ENCODE data around the gene SLC9A2. TPM values are rescaled to one million over a fixed set of nuclear protein-coding genes. Genes with fewer than 3 reads are reported as not detected.

Gene SLC9A2
- total RNA-seq, 1 donor from 2014 or later: not detected

- Histone ChIP-seq H3K27me3 (no peaks in the 10 kb centered on the region), H3K4me2 (no peak overlapping the region), H3K9me3 (ENCODE audit: low read depth) (no peaks in the 10 kb centered on the region), H4K20me1 (ENCODE audit: low read depth) (no peaks in the 10 kb centered on the region), H3K36me3 (no peaks in the 10 kb centered on the region), H3K27ac (no peak overlapping the region), H3F3A (ENCODE audit: low read depth) (no peaks in the 10 kb centered on the region), H3K4me1 (no peaks in the 10 kb centered on the region), H3K4me3 (no peak overlapping the region), H3K79me2 (ENCODE audit: low read depth) (no peaks in the 10 kb centered on the region), H2AFZ (replicated peaks) (no peak overlapping the region), H3K9ac (no peak overlapping the region)
- H3K4me3 Mint-ChIP-seq: no peak overlapping the region
- H3K4me1 Mint-ChIP-seq: peaks cover 2% of the 10 kb centered on the region
- H3K27ac Mint-ChIP-seq: no peak overlapping the region
- DNase-seq (ENCODE audit: low spot score): no peak
- H3K9me3 Mint-ChIP-seq: no peaks in the 10 kb centered on the region
- TF ChIP-seq, protein P1, sequence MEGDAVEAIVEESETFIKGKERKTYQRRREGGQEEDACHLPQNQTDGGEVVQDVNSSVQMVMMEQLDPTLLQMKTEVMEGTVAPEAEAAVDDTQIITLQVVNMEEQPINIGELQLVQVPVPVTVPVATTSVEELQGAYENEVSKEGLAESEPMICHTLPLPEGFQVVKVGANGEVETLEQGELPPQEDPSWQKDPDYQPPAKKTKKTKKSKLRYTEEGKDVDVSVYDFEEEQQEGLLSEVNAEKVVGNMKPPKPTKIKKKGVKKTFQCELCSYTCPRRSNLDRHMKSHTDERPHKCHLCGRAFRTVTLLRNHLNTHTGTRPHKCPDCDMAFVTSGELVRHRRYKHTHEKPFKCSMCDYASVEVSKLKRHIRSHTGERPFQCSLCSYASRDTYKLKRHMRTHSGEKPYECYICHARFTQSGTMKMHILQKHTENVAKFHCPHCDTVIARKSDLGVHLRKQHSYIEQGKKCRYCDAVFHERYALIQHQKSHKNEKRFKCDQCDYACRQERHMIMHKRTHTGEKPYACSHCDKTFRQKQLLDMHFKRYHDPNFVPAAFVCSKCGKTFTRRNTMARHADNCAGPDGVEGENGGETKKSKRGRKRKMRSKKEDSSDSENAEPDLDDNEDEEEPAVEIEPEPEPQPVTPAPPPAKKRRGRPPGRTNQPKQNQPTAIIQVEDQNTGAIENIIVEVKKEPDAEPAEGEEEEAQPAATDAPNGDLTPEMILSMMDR (IDR thresholded peaks at IDR 0.05): no peak
- TF ChIP-seq EZH2phosphoT487 (IDR thresholded peaks at IDR 0.05): no peak
- TF ChIP-seq EZH2 (IDR thresholded peaks at IDR 0.05): no peak
- H3K36me3 Mint-ChIP-seq: no peaks in the 10 kb centered on the region
- H3K27me3 Mint-ChIP-seq (ENCODE audit: insufficient read depth, low read depth): peaks cover 7% of the 10 kb centered on the region
These were observed 55.5 kb downstream of the SLC9A2 start for GRCh38 chr2:102674836-102675235.

DNA sequence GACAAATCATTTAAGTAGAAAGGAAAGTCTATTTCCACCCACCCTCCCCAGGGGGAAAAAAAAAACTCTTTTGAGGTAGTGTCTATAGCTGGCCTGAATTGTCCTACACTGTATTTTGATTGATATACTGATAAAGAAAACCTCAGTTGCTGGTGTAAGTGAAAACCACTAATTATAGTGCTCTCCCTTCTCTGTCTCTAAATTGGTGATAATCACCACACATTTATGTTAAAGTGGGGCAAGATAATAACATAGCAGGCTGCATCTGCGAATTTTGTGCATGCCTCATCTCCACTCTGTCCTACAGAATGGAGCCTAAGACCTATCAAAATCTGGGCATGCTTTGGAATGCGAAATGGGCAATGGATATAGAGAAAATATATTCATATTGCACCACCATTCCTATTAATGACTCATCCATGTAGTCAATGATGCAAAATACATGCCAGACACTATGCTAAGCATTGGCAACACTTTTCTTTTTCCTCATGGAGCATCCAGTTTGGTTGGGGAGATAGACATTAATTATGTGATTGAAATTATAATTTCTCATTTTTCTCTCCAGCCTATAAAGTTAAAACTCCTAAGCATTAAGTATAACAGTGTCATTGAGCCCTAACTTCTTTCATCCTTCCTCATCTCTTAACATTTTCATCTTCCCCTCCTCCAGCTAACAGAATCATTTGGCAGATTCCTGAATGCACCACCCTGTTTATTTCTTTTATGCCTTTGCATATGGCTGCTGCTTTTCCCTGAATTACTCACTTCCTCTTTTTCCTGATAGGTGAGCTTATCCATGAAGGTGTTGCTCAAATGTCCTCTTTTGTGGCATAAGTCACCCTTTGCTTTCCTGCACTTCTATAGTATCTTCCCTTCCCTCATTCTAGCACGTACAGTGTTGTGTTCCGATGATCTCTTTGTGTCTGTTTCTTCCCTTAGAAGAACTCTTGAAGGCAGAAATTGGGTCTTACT lies 58.2 kb downstream of the SLC9A2 start:
- no peak for DNase-seq (ENCODE audit: low spot score)
- H3K27ac ChIP-seq: no peak overlapping the region
- no peak for TF ChIP-seq EZH2 (IDR thresholded peaks at IDR 0.05)
- TF ChIP-seq, protein P1 (IDR thresholded peaks at IDR 0.05): no peak
- no peak for TF ChIP-seq EZH2phosphoT487 (IDR thresholded peaks at IDR 0.05)
- no peaks in the 10 kb centered on the region for H3K4me1 ChIP-seq
- no peak overlapping the region for H2AFZ ChIP-seq (replicated peaks)
- no peaks in the 10 kb centered on the region for H3K9me3 ChIP-seq (ENCODE audit: low read depth)
- H3K9ac ChIP-seq: no peak overlapping the region
- no peaks in the 10 kb centered on the region for H3K79me2 ChIP-seq (ENCODE audit: low read depth)
- Mint-ChIP-seq H3K9me3 (no peaks in the 10 kb centered on the region), H3K27ac (no peak overlapping the region), H3K27me3 (ENCODE audit: insufficient read depth, low read depth) (peaks cover 9% of the 10 kb centered on the region), H3K4me1 (peaks cover 2% of the 10 kb centered on the region), H3K36me3 (no peaks in the 10 kb centered on the region), H3K4me3 (no peak overlapping the region)
- no peaks in the 10 kb centered on the region for H3K36me3 ChIP-seq
- no peak overlapping the region for H3K4me2 ChIP-seq
- H4K20me1 ChIP-seq (ENCODE audit: low read depth): no peaks in the 10 kb centered on the region
- no peak overlapping the region for H3K4me3 ChIP-seq
- H3K27me3 ChIP-seq: no peaks in the 10 kb centered on the region
- H3F3A ChIP-seq (ENCODE audit: low read depth): no peaks in the 10 kb centered on the region

- Histone ChIP-seq H4K20me1 (ENCODE audit: low read depth) (no peaks in the 10 kb centered on the region), H3F3A (ENCODE audit: low read depth) (no peaks in the 10 kb centered on the region), H3K27ac (no peak overlapping the region), H3K4me3 (no peak overlapping the region), H3K9ac (no peak overlapping the region), H3K4me2 (no peak overlapping the region), H3K9me3 (ENCODE audit: low read depth) (no peaks in the 10 kb centered on the region), H3K36me3 (no peaks in the 10 kb centered on the region), H2AFZ (replicated peaks) (no peak overlapping the region), H3K4me1 (no peaks in the 10 kb centered on the region), H3K27me3 (no peaks in the 10 kb centered on the region), H3K79me2 (ENCODE audit: low read depth) (no peaks in the 10 kb centered on the region)
- TF ChIP-seq EZH2 (IDR thresholded peaks at IDR 0.05) (no peak), EZH2phosphoT487 (IDR thresholded peaks at IDR 0.05) (no peak)
- TF ChIP-seq, protein P1 (IDR thresholded peaks at IDR 0.05): no peak
- Mint-ChIP-seq H3K27ac (no peak overlapping the region), H3K4me1 (peaks cover 2% of the 10 kb centered on the region), H3K9me3 (no peaks in the 10 kb centered on the region), H3K27me3 (ENCODE audit: insufficient read depth, low read depth) (peaks cover 9% of the 10 kb centered on the region), H3K36me3 (no peaks in the 10 kb centered on the region), H3K4me3 (no peak overlapping the region)
- DNase-seq (ENCODE audit: low spot score): no peak
These were observed 59.1 kb downstream of the SLC9A2 start for GRCh38 chr2:102678442-102678841.

Measured in neural progenitor cell (in vitro differentiated cells).